HepG2 (cell line): ENCODE measurements around the gene GMEB1. TPM values are rescaled to one million over a fixed set of nuclear protein-coding genes. Genes with fewer than 3 reads are reported as not detected.

Source experiments
- MTA3 ChIP-seq: sonication (generic); formaldehyde crosslinking; IDR thresholded peaks from 2 replicates; pipeline ENCODE4 v1.4.0; 2020; ENCODE audit warnings: missing genetic modification reagents
- MTF1 ChIP-seq: sonication (generic); formaldehyde crosslinking; IDR thresholded peaks from 2 replicates; pipeline ENCODE4 v1.5.0; 2020; ENCODE audit warnings: missing genetic modification reagents
- PHF21A ChIP-seq: sonication (generic); formaldehyde crosslinking; IDR thresholded peaks from 2 replicates; pipeline ENCODE4 v1.5.0; 2020; ENCODE audit warnings: mild to moderate bottlenecking, missing genetic modification reagents
- REL ChIP-seq: sonication (generic); formaldehyde crosslinking; conservative IDR thresholded peaks from 2 replicates; pipeline ENCODE4 v1.8.0; 2022; ENCODE audit warnings: mild to moderate bottlenecking, missing genetic modification reagents, moderate library complexity
- SAFB2 ChIP-seq: sonication (generic); formaldehyde crosslinking; IDR thresholded peaks from 2 replicates; pipeline ENCODE4 v1.5.1; 2020; ENCODE audit warnings: missing genetic modification reagents, low read depth, mild to moderate bottlenecking, borderline replicate concordance
- SOX6 ChIP-seq, 2 experiments: fragments of 450-650 bp in 1 of 2; sonication (generic) in 1 of 2; formaldehyde crosslinking in 1 of 2; IDR thresholded peaks; 2 replicates each; pipeline versions ENCODE4 v1.4.0 to v1.6.1; 2017 to 2020; ENCODE audit warnings: antibody characterized with exemption in 1 of 2, mild to moderate bottlenecking in 1 of 2, missing genetic modification reagents in 1 of 2
- ZNF121 ChIP-seq: sonication (generic); formaldehyde crosslinking; IDR thresholded peaks from 2 replicates; pipeline ENCODE4 v1.5.0; 2020; ENCODE audit warnings: mild to moderate bottlenecking, missing genetic modification reagents
- ZNF235 ChIP-seq: sonication (generic); formaldehyde crosslinking; IDR thresholded peaks from 2 replicates; pipeline ENCODE4 v1.8.1; 2023; ENCODE audit warnings: mild to moderate bottlenecking, missing genetic modification reagents, borderline replicate concordance
- ZNF33B ChIP-seq: sonication (generic); formaldehyde crosslinking; IDR thresholded peaks from 2 replicates; pipeline ENCODE4 v1.5.1; 2020; ENCODE audit warnings: mild to moderate bottlenecking, missing genetic modification reagents
- ZNF383 ChIP-seq: sonication (generic); formaldehyde crosslinking; IDR thresholded peaks from 2 replicates; pipeline ENCODE4 v1.4.0; 2020; ENCODE audit warnings: missing genetic modification reagents, mild to moderate bottlenecking, borderline replicate concordance
- ZNF446 ChIP-seq: sonication (generic); formaldehyde crosslinking; IDR thresholded peaks from 2 replicates; pipeline ENCODE4 v1.5.0; 2020; ENCODE audit warnings: mild to moderate bottlenecking, missing genetic modification reagents
- ZNF569 ChIP-seq: sonication (generic); formaldehyde crosslinking; IDR thresholded peaks from 2 replicates; pipeline ENCODE4 v1.5.0; 2020; ENCODE audit warnings: mild to moderate bottlenecking, missing genetic modification reagents, moderate library complexity, borderline replicate concordance
- ZNF749 ChIP-seq: sonication (generic); formaldehyde crosslinking; IDR thresholded peaks from 2 replicates; pipeline ENCODE4 v1.8.0; 2022; ENCODE audit warnings: mild to moderate bottlenecking, missing genetic modification reagents, moderate library complexity, borderline replicate concordance
- polyA plus RNA-seq, 8 experiments: library from polyadenylated mRNA; depleted of rRNA in 3 of 8; stranded (reverse) in 7 of 8; unstranded in 1 of 8; fragments of >200 nt; fragmentation: Illumina TruSeq in 4 of 8; extraction: Trizol in 4 of 8; gene quantifications; 2 replicates each; pipeline versions ENCODE4 v1.2.1 to v1.2.3, GENCODE V29; 2011 to 2016; ENCODE audit warnings: low read depth in 4 of 8, missing spikeins in 1 of 8, mixed read lengths in 1 of 8; ENCODE audit not compliant: insufficient read depth in 1 of 8
- total RNA-seq, 5 experiments: library from RNA; depleted of rRNA; stranded (reverse); fragments of >200 nt; fragmentation: Illumina TruSeq; extraction: Trizol; gene quantifications; 2 replicates each; pipeline ENCODE4 v1.2.3, GENCODE V29; 2016; ENCODE audit warnings: low read depth in 1 of 5
- TF ChIP-seq, protein P1 (sequence below): sonication (generic); formaldehyde crosslinking; IDR thresholded peaks from 2 replicates; pipeline ENCODE4 v1.5.0; 2020; ENCODE audit warnings: missing genetic modification reagents
- TF ChIP-seq, protein P2 (sequence below): IDR thresholded peaks from 2 replicates; pipeline ENCODE4 v1.6.1; 2012; ENCODE audit warnings: low read depth, low read length, improper control_type of control experiment
- TF ChIP-seq, protein P3 (sequence below): sonication (generic); formaldehyde crosslinking; IDR thresholded peaks from 2 replicates; pipeline ENCODE4 v1.4.0; 2020; ENCODE audit warnings: missing genetic modification reagents, borderline replicate concordance
- TF ChIP-seq, protein P4 (sequence below): sonication (generic); formaldehyde crosslinking; IDR thresholded peaks from 2 replicates; pipeline ENCODE4 v1.5.0; 2020; ENCODE audit warnings: mild to moderate bottlenecking, missing genetic modification reagents
- TF ChIP-seq, protein P5 (sequence below): sonication (generic); formaldehyde crosslinking; IDR thresholded peaks from 2 replicates; pipeline ENCODE4 v1.4.0; 2020; ENCODE audit warnings: missing genetic modification reagents
- TF ChIP-seq, protein P6 (sequence below): sonication (generic); formaldehyde crosslinking; IDR thresholded peaks from 2 replicates; pipeline ENCODE4 v1.4.0; 2020; ENCODE audit warnings: missing genetic modification reagents

Gene GMEB1
- total and polyA plus RNA-seq, 2 of the 13 experiments (the other 11 are each of a cell fraction or from before 2014, with no cell fraction given) = 3.0 to 6.0 TPM

DNA sequence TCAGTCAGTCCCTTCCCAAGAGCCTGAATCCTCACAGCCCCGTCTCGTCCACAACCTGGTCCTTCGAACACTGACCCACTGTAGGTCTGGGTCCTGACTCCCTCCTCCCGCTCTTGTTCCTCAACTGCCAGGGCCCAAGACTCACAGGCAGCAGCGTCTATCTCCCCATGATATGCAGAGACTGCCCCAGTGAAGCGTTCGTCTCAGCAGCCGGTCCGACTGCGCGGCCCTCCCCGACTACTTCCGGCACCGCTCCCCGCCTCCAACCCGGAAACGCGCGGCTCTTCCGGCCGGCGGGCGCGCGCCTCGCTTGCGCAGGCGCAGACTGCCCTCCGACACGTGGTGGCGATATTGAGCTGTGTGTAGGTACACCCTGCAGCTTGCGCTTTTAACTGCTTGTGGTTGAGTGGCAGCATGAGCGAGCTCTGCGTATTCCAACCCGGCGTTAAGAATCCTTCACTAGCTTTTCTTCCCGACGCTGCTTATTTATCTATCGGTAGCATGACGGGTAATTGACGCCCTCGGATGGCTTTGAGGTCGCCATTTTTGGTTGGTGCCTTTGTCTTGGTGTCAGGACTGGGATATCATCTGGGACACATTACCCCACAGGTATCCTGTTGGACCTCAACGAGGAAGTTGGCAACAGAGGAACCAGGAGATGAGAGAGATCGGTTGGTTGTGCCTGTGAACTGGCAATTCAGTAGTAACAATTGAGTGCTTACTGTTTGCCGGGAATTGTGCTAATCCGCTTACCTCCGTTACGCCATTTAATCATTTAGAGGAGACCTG is 25.5 kb upstream of the GMEB1 start, which contains the start of gene TAF12 (continued):
- TF ChIP-seq, protein P1, sequence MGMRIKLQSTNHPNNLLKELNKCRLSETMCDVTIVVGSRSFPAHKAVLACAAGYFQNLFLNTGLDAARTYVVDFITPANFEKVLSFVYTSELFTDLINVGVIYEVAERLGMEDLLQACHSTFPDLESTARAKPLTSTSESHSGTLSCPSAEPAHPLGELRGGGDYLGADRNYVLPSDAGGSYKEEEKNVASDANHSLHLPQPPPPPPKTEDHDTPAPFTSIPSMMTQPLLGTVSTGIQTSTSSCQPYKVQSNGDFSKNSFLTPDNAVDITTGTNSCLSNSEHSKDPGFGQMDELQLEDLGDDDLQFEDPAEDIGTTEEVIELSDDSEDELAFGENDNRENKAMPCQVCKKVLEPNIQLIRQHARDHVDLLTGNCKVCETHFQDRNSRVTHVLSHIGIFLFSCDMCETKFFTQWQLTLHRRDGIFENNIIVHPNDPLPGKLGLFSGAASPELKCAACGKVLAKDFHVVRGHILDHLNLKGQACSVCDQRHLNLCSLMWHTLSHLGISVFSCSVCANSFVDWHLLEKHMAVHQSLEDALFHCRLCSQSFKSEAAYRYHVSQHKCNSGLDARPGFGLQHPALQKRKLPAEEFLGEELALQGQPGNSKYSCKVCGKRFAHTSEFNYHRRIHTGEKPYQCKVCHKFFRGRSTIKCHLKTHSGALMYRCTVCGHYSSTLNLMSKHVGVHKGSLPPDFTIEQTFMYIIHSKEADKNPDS = no peak
- TF ChIP-seq, protein P2, sequence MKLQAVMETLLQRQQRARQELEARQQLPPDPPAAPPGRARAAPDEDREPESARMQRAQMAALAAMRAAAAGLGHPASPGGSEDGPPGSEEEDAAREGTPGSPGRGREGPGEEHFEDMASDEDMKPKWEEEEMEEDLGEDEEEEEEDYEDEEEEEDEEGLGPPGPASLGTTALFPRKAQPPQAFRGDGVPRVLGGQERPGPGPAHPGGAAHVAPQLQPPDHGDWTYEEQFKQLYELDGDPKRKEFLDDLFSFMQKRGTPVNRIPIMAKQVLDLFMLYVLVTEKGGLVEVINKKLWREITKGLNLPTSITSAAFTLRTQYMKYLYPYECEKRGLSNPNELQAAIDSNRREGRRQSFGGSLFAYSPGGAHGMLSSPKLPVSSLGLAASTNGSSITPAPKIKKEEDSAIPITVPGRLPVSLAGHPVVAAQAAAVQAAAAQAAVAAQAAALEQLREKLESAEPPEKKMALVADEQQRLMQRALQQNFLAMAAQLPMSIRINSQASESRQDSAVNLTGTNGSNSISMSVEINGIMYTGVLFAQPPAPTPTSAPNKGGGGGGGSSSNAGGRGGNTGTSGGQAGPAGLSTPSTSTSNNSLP = no peak
- TF ChIP-seq ZNF569 (CRISPR knock-in tag) (no peak; the same call in 1 of the 2 replicates), ZNF33B (peak; percentile 84; the same call in 1 of the 2 replicates), ZNF383 (CRISPR knock-in tag) (no peak), ZNF235 (no peak), MTF1 (CRISPR knock-in tag) (0 out of 2 replicates have a peak, but pooled peaks have one; percentile 41), PHF21A (CRISPR knock-in tag) (peak; percentile 81), REL (CRISPR knock-in tag) (peak; percentile 82), ZNF446 (CRISPR knock-in tag) (peak; percentile 76; the same call in 1 of the 2 replicates), SOX6 (IDR thresholded peaks at IDR 0.05) (no peak), SOX6 (CRISPR knock-in tag; IDR thresholded peaks at IDR 0.05) (peak; percentile 55; the same call in 1 of the 2 replicates), SAFB2 (CRISPR knock-in tag) (no peak), MTA3 (no peak), ZNF749 (CRISPR knock-in tag) (peak; percentile 95), ZNF121 (CRISPR knock-in tag) (peak; percentile 39; the same call in 1 of the 2 replicates)
- TF ChIP-seq, protein P3, sequence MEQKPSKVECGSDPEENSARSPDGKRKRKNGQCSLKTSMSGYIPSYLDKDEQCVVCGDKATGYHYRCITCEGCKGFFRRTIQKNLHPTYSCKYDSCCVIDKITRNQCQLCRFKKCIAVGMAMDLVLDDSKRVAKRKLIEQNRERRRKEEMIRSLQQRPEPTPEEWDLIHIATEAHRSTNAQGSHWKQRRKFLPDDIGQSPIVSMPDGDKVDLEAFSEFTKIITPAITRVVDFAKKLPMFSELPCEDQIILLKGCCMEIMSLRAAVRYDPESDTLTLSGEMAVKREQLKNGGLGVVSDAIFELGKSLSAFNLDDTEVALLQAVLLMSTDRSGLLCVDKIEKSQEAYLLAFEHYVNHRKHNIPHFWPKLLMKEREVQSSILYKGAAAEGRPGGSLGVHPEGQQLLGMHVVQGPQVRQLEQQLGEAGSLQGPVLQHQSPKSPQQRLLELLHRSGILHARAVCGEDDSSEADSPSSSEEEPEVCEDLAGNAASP (CRISPR knock-in tag) = 0 out of 2 replicates have a peak, but pooled peaks have one; percentile 46
- TF ChIP-seq, protein P4, sequence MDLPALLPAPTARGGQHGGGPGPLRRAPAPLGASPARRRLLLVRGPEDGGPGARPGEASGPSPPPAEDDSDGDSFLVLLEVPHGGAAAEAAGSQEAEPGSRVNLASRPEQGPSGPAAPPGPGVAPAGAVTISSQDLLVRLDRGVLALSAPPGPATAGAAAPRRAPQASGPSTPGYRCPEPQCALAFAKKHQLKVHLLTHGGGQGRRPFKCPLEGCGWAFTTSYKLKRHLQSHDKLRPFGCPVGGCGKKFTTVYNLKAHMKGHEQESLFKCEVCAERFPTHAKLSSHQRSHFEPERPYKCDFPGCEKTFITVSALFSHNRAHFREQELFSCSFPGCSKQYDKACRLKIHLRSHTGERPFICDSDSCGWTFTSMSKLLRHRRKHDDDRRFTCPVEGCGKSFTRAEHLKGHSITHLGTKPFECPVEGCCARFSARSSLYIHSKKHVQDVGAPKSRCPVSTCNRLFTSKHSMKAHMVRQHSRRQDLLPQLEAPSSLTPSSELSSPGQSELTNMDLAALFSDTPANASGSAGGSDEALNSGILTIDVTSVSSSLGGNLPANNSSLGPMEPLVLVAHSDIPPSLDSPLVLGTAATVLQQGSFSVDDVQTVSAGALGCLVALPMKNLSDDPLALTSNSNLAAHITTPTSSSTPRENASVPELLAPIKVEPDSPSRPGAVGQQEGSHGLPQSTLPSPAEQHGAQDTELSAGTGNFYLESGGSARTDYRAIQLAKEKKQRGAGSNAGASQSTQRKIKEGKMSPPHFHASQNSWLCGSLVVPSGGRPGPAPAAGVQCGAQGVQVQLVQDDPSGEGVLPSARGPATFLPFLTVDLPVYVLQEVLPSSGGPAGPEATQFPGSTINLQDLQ = peak; percentile 93
- TF ChIP-seq, protein P5, sequence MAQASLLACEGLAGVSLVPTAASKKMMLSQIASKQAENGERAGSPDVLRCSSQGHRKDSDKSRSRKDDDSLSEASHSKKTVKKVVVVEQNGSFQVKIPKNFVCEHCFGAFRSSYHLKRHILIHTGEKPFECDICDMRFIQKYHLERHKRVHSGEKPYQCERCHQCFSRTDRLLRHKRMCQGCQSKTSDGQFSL = 0 out of 2 replicates have a peak, but pooled peaks have one; percentile 44
- TF ChIP-seq, protein P6, sequence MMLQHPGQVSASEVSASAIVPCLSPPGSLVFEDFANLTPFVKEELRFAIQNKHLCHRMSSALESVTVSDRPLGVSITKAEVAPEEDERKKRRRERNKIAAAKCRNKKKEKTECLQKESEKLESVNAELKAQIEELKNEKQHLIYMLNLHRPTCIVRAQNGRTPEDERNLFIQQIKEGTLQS = peak; percentile 22; the same call in 1 of the 2 replicates
